Activated CD4-positive, alpha-beta T cell treated with anti-CD3 and anti-CD28 coated beads, Interleukin-2, amount 10 ng/mL, durations not matched to agents 24 days and 14 days (primary cell): ENCODE results near the gene HTT. TPM values are rescaled to one million over a fixed set of nuclear protein-coding genes. Genes with fewer than 3 reads are reported as not detected.
"Not testable (repeated sequence)": the region's sequence is repeated elsewhere in the genome, so short reads cannot be mapped to it uniquely, and the experiment has no call there.

ENCODE experiments used
- DNase-seq: peaks from one replicate; pipeline ENCODE4 v3.0.0; 2022
- H3K27ac Mint-ChIP-seq: one replicate; pipeline ENCODE4 v1.8.0; 2022; ENCODE audit warnings: mild to moderate bottlenecking, mixed read lengths
- H3K27me3 Mint-ChIP-seq: one replicate; pipeline ENCODE4 v1.8.0; 2022; ENCODE audit warnings: mixed read lengths
- H3K36me3 Mint-ChIP-seq: one replicate; pipeline ENCODE4 v1.8.0; 2022; ENCODE audit warnings: low read depth, mild to moderate bottlenecking, mixed read lengths
- H3K4me1 Mint-ChIP-seq: one replicate; pipeline ENCODE4 v1.8.0; 2021; ENCODE audit warnings: mixed read lengths
- H3K4me3 Mint-ChIP-seq: one replicate; pipeline ENCODE4 v1.8.0; 2022; ENCODE audit warnings: mild to moderate bottlenecking, moderate library complexity, mixed read lengths
- H3K9me3 Mint-ChIP-seq: one replicate; pipeline ENCODE4 v1.8.0; 2021; ENCODE audit warnings: mixed read lengths
- intact Hi-C: fragments of 100-400 bp; cut with micrococcal nuclease; formaldehyde crosslinking; loops from one replicate; pipeline ENCODE4 v1.15.1; 2023
- total RNA-seq: library from RNA; stranded (reverse); gene quantifications from 2 replicates; pipeline ENCODE4 v1.2.3, GENCODE V29; 2022

HTT gene
- total RNA-seq, 1 donor from 2014 or later = 70.6 TPM

DNA sequence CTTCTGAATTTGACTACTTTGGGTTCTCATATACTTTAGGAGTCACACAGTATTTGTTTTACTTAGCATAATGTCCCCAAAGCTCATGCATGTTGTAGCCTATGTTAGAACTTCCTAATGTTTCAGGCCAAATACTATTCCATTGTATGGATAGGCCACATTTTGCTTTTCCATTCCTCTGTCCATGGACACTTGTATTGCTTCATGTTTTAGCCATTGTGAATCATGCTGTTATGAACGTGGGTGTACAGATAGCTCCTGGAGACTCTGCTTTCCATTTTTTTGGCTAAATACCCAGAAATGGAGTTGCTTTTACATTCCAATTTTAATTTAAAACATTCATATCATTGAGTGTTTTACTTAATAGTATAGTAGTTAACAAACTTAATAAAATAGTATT is 54.5 kb downstream of the HTT start:
- intact Hi-C loops = no loop called here
- Mint-ChIP-seq H3K9me3 (no peaks in the 10 kb centered on the region), H3K27me3 (no peaks in the 10 kb centered on the region), H3K36me3 (peaks cover 60% of the 10 kb centered on the region), H3K4me3 (no peak overlapping the region), H3K4me1 (peaks cover 7% of the 10 kb centered on the region), H3K27ac (no peak overlapping the region)
- no peak for DNase-seq

DNA sequence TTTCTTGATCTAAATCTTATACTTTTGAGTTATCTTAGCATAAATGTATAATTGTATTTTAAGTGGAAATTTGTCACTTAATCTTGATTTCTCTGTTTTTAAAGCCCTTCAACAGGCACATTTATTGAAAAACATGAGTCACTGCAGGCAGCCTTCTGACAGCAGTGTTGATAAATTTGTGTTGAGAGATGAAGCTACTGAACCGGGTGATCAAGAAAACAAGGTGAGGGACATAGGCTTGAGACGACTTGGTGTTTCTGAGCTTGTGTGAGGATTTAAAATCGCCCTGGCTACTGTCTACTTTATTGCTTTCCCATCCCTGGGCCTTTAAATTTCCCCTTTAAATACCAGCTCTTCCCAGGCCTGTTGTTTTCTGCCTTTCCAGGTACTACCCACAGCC is 55.7 kb downstream of the HTT start:
- Mint-ChIP-seq H3K4me1 (peaks cover 3% of the 10 kb centered on the region), H3K4me3 (no peak overlapping the region), H3K27me3 (no peaks in the 10 kb centered on the region), H3K9me3 (no peaks in the 10 kb centered on the region), H3K36me3 (peaks cover 56% of the 10 kb centered on the region), H3K27ac (no peak overlapping the region)
- DNase-seq = no peak
- intact Hi-C loops = no loop called here

DNA sequence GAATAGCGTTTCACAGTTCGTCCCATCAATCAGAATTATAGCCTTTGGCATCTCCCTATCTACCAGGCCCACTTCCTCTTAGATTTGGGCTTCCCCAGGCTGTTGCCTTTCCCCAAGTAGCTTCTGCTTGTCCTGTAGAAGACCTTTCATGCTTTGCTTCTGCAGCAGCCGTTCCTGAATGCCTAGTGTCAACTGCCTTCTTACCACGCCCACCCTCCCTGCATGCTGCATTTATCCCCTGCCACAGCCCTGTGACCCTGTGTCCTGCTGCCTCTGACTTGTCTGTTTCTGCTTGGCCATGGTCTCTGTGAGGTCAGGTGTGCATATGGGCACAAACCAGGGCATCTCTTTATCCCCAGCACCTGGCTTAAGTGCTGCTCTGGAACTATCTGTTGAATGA is 56.3 kb downstream of the HTT start:
- no peak overlapping the region for H3K4me3 Mint-ChIP-seq
- peaks cover 3% of the 10 kb centered on the region for H3K4me1 Mint-ChIP-seq
- intact Hi-C loops = no loop called here
- H3K36me3 Mint-ChIP-seq = peaks cover 57% of the 10 kb centered on the region
- no peaks in the 10 kb centered on the region for H3K9me3 Mint-ChIP-seq
- H3K27me3 Mint-ChIP-seq = no peaks in the 10 kb centered on the region
- no peak overlapping the region for H3K27ac Mint-ChIP-seq
- no peak for DNase-seq

DNA sequence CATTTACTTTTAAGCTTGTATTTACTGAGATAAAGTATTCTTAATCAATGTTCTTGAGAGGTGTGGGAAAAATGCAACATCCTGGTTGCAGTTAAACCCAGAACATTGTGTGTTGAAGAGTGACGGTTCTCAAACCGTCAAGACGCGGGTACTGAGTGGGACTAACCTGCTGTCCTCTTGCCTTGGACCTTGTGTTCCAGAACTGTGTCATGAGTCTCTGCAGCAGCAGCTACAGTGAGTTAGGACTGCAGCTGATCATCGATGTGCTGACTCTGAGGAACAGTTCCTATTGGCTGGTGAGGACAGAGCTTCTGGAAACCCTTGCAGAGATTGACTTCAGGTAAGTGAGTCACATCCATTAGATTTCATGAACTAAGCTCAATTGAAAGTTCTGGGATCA is 59.7 kb downstream of the HTT start:
- Mint-ChIP-seq H3K9me3 (no peaks in the 10 kb centered on the region), H3K4me1 (peaks cover 3% of the 10 kb centered on the region), H3K4me3 (no peak overlapping the region), H3K27ac (no peak overlapping the region), H3K36me3 (peaks cover 55% of the 10 kb centered on the region), H3K27me3 (no peaks in the 10 kb centered on the region)
- DNase-seq = no peak
- intact Hi-C loops = no loop called here

DNA sequence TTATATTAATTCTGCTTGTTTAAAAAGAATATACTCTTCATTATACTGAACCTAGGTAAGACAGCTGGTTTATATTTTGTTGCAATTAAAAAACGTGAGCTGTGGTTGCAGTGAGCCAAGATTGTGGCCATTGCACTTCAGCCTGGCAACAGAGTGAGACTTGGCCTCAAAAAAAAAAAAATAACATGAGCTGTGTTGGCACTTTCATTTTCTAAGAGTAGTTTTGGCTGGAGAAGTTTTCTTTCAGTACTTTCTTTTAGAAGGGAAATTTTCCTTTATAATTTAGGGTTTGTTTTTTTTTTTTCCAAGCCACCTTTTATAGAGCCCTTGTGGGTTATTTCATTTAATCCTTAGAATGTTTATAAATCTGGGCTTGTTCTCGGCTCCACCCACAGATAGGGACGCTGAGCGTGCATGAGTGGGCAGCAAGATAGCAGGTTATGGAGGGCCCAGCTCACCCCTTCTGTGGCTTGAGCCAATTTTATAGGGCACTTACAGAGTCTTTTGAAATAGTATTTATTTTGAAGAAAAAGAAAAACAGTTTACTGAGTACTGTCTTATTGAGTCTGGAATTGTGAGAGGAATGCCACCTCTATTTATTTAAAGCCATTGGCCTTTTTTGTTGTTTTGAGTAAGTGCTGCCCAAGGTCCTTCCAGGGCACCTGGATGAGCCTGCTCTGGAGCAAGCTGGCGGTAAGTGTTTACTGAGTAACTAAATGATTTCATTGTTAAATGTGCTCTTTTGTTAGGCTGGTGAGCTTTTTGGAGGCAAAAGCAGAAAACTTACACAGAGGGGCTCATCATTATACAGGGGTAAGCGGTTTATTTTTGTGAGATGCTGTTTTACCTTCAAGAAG is 60.9 kb downstream of the HTT start:
- H3K4me1 Mint-ChIP-seq = peaks cover 3% of the 10 kb centered on the region
- no peak for DNase-seq
- no peaks in the 10 kb centered on the region for H3K27me3 Mint-ChIP-seq
- H3K27ac Mint-ChIP-seq = no peak overlapping the region
- no peak overlapping the region for H3K4me3 Mint-ChIP-seq
- H3K36me3 Mint-ChIP-seq = peaks cover 55% of the 10 kb centered on the region
- H3K9me3 Mint-ChIP-seq = no peaks in the 10 kb centered on the region
- intact Hi-C loops = loop anchor here (1.0 kb wide), 1 partner anchor 29 kb away; no protein-coding TSS in a partner anchor

DNA sequence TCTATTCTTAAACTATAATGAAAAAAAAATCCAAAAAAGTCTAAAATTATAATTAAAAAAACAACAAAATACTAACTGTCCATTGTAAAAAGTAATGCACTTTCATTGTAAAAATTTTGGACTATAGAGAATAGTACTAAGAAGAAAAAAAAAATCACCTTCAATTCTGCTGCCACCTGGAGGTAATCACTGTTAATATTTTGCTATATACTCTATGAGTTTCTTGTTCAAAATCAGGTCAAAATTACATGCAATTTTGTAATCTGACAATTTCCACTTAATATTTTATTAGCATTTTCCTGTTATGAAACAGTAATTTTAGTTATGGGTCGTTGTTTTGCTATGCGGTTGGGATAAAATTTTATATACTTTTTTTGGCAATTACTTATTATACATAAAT is 62.0 kb downstream of the HTT start:
- no peak overlapping the region for H3K27ac Mint-ChIP-seq
- no peak overlapping the region for H3K4me3 Mint-ChIP-seq
- H3K9me3 Mint-ChIP-seq = no peaks in the 10 kb centered on the region
- no peaks in the 10 kb centered on the region for H3K27me3 Mint-ChIP-seq
- DNase-seq = no peak
- intact Hi-C loops = loop anchor here (1.0 kb wide), 1 partner anchor 30 kb away; no protein-coding TSS in a partner anchor
- H3K36me3 Mint-ChIP-seq = peaks cover 48% of the 10 kb centered on the region
- H3K4me1 Mint-ChIP-seq = peaks cover 3% of the 10 kb centered on the region

DNA sequence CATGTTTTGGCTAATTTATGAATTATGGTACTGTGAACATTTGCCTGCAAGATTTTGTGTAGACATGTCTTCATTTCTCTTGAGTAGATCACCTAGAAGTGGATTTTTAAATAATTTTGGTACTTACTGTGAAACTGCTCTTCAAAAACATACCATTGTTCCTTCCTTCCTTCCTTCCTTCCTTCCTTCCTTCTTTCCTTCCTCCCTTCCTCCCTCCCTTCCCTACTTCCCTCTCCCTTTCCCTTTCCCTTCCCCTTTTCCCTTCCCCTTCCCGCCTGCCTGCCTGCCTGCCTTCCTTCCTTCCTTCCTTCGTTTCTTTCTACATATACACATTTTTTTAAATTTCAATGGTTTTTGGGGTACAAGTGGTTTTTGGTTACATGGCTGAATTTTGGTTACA is 63.4 kb downstream of the HTT start:
- peaks cover 3% of the 10 kb centered on the region for H3K4me1 Mint-ChIP-seq
- no peaks in the 10 kb centered on the region for H3K27me3 Mint-ChIP-seq
- no peaks in the 10 kb centered on the region for H3K9me3 Mint-ChIP-seq
- H3K36me3 Mint-ChIP-seq = peaks cover 45% of the 10 kb centered on the region
- intact Hi-C loops = no loop called here
- no peak overlapping the region for H3K27ac Mint-ChIP-seq
- DNase-seq = no peak
- no peak overlapping the region for H3K4me3 Mint-ChIP-seq

DNA sequence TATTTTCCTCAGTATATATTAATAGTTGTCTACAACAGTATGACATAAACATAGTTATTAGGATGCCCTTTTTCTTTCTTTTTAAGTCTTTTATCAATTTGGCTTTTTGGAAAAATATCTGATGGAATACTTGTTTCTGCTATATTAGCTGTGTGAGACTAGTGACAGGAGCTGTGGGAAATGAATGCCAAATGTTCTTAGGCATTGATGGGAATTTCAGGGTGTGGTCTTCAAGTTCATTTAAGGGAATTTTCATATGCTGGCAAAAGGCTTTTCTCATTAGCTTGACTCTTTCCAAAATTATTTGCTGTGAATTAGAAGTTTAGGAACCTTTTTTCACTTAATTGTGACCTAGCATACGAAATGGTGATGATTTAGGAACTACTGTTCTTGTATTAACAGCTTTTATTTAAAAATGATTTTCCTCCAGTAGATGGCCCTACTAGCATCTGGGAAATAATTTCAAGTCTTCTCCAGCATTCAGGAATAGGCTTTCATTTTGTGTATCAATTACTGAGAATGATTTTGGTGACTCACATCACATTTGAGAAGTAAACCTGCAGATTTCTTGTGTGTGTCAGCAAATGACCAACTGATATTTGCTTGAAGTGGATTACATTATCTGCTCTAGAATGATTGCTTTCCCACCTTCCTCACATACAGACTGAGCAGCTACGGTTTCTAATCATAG is 70.9 kb downstream of the HTT start:
- intact Hi-C loops = no loop called here
- DNase-seq = no peak
- Mint-ChIP-seq H3K4me1 (no peaks in the 10 kb centered on the region), H3K27me3 (no peaks in the 10 kb centered on the region), H3K9me3 (no peaks in the 10 kb centered on the region), H3K27ac (no peak overlapping the region), H3K36me3 (peaks cover 46% of the 10 kb centered on the region), H3K4me3 (no peak overlapping the region)

DNA sequence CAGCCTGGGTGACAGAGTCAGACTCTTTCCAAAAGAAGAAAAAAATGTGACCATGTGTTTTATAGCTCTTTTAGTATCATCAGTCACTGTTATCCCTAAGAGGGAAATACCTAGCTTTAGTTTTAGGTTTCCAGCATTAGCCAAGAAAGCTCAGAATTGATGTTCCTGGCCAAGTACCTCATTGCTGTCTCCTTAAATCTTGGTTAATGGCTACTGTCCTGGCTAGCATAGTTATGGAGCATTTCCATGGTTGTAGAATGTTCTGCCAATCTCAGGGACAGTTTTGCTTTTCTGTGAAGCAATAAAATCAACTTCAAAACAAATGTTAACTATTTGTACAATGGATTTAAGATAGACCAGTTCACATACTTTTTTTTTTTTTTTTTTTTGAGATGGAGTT is 74.4 kb downstream of the HTT start:
- Mint-ChIP-seq H3K4me3 (no peak overlapping the region), H3K36me3 (peaks cover 50% of the 10 kb centered on the region), H3K9me3 (no peaks in the 10 kb centered on the region), H3K27me3 (no peaks in the 10 kb centered on the region), H3K27ac (no peak overlapping the region), H3K4me1 (no peaks in the 10 kb centered on the region)
- no peak for DNase-seq
- intact Hi-C loops = no loop called here

DNA sequence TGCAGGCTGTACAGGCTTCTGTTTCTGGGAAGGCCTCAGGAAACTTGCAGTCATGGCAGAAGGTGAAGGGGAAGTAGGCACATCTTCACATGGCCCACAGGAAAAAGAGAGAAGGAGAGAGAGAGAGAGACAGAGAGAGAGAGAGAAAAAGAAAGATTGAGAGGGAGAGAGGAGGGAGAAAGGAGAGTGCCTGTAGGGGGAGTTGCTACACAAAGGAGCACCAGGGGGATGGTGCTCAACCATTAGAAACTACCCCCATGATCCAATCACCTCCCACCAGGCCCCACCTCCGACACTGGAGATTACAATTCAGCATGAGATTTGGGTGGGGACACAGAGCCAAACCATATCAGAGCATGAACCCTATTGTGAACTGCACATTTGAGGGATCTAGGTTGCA is 76.8 kb downstream of the HTT start:
- H3K27ac Mint-ChIP-seq, DNase-seq, H3K27me3 Mint-ChIP-seq, H3K9me3 Mint-ChIP-seq, H3K4me1 Mint-ChIP-seq, intact Hi-C loops, H3K4me3 Mint-ChIP-seq: not testable (repeated sequence)
- H3K36me3 Mint-ChIP-seq = peaks cover 57% of the 10 kb centered on the region

DNA sequence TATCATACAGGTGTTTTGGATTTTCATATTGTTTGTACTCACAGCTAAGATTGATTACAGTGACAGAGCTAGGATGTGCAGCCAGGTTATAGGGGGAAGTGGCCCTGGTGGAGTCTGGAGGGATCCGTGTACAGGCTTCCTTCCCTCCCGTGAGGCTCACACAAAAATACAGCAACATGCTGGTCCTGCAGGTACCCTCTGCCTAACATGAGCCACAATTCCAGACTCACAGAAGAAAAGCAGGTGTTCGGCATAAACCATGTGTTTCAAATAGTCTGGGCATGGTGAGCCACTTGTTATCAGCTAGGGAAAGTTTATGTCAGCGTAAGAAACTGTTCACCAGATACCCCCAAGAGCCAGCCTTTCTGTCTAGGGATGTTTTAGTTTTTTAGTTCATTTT is 82.9 kb downstream of the HTT start:
- peaks cover 14% of the 10 kb centered on the region for H3K9me3 Mint-ChIP-seq
- H3K4me3 Mint-ChIP-seq = no peak overlapping the region
- no peaks in the 10 kb centered on the region for H3K4me1 Mint-ChIP-seq
- H3K27me3 Mint-ChIP-seq = no peaks in the 10 kb centered on the region
- intact Hi-C loops = no loop called here
- H3K27ac Mint-ChIP-seq = no peak overlapping the region
- H3K36me3 Mint-ChIP-seq = peaks cover 68% of the 10 kb centered on the region
- DNase-seq = no peak

DNA sequence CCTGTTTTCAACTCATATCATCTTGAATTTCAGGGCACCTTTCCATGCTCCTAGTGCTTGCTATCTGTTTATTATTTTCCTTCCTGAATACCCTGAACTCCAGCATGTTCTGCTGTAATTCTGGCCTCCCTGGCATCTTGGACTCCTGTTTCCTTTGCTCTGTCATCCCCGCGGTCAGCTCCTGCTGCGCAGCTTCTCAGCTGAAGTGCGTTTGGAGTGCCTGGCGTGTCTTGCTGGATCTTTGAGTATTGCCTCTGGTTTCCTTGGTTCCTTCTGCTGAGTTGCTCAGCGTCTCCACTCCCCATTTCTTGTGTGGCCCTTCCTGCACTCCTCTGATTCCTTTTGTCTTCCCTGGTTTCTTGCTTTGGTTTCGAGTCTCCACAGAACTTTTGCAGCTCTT is 84.4 kb downstream of the HTT start:
- Mint-ChIP-seq H3K4me3 (no peak overlapping the region), H3K4me1 (no peaks in the 10 kb centered on the region), H3K27ac (no peak overlapping the region), H3K36me3 (peaks cover 72% of the 10 kb centered on the region), H3K9me3 (peaks cover 22% of the 10 kb centered on the region), H3K27me3 (no peaks in the 10 kb centered on the region)
- intact Hi-C loops = no loop called here
- no peak for DNase-seq

DNA sequence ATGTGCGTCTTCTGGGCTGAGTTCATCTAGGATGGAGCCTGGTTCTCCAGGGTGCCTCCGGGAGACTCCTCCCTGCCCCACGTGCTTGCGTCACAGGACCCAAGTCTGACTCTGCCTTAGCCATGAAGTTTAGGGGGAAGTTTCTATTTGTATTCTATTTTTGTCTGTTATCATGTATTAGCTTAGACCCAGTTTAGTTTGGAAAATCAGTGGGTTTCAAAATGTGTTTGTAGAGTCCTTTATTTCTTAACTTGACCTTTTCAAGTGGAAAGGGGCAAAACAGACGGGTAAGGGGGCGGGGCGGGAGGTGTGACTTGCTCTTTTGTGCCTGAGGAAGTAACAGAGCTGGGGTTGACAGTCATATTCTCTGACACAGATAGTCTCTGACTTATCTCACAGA is 86.0 kb downstream of the HTT start:
- no peak overlapping the region for H3K27ac Mint-ChIP-seq
- peaks cover 9% of the 10 kb centered on the region for H3K4me1 Mint-ChIP-seq
- DNase-seq = no peak
- intact Hi-C loops = no loop called here
- no peaks in the 10 kb centered on the region for H3K27me3 Mint-ChIP-seq
- peaks cover 77% of the 10 kb centered on the region for H3K36me3 Mint-ChIP-seq
- H3K4me3 Mint-ChIP-seq = no peak overlapping the region
- H3K9me3 Mint-ChIP-seq = peaks cover 26% of the 10 kb centered on the region

DNA sequence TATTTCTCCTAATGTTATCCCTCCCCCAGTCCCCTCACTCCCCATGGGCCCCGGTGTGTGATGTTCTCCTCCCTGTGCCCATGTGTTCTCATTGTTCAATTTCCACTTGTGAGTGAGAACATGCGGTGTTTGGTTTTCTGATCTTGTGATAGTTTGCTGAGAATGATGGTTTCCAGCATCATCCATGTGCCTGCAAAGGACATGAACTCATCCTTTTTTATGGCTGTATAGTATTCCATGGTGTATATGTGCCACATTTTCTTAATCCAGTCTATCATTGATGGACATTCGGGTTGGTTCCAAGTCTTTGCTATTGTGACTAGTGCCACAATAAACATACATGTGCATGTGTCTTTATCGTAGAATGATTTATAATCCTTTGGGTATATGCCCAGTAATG is 86.6 kb downstream of the HTT start:
- H3K4me3 Mint-ChIP-seq, DNase-seq, intact Hi-C loops, H3K27me3 Mint-ChIP-seq, H3K27ac Mint-ChIP-seq: not testable (repeated sequence)
- H3K36me3 Mint-ChIP-seq = peaks cover 83% of the 10 kb centered on the region
- H3K4me1 Mint-ChIP-seq = peaks cover 11% of the 10 kb centered on the region
- H3K9me3 Mint-ChIP-seq = peaks cover 26% of the 10 kb centered on the region
